Articular chondrocyte of knee joint (primary cell): ENCODE data around the gene STRN. TPM values are rescaled to one million over a fixed set of nuclear protein-coding genes. Genes with fewer than 3 reads are reported as not detected.

ENCODE experiments used
- small RNA-seq: library from RNA; depleted of rRNA; stranded (forward); fragments of <200 nt; gene quantifications from one replicate; pipeline ENCODE3, GENCODE V24; 2012
- total RNA-seq: library from RNA; depleted of rRNA; stranded (reverse); fragments of >200 nt; gene quantifications from 2 replicates; pipeline ENCODE4 v1.2.3, GENCODE V29; 2012

STRN gene, protein sequence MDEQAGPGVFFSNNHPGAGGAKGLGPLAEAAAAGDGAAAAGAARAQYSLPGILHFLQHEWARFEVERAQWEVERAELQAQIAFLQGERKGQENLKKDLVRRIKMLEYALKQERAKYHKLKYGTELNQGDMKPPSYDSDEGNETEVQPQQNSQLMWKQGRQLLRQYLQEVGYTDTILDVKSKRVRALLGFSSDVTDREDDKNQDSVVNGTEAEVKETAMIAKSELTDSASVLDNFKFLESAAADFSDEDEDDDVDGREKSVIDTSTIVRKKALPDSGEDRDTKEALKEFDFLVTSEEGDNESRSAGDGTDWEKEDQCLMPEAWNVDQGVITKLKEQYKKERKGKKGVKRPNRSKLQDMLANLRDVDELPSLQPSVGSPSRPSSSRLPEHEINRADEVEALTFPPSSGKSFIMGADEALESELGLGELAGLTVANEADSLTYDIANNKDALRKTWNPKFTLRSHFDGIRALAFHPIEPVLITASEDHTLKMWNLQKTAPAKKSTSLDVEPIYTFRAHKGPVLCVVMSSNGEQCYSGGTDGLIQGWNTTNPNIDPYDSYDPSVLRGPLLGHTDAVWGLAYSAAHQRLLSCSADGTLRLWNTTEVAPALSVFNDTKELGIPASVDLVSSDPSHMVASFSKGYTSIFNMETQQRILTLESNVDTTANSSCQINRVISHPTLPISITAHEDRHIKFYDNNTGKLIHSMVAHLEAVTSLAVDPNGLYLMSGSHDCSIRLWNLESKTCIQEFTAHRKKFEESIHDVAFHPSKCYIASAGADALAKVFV
- total RNA-seq: 25.7 and 26.0 TPM in 2 replicates

DNA sequence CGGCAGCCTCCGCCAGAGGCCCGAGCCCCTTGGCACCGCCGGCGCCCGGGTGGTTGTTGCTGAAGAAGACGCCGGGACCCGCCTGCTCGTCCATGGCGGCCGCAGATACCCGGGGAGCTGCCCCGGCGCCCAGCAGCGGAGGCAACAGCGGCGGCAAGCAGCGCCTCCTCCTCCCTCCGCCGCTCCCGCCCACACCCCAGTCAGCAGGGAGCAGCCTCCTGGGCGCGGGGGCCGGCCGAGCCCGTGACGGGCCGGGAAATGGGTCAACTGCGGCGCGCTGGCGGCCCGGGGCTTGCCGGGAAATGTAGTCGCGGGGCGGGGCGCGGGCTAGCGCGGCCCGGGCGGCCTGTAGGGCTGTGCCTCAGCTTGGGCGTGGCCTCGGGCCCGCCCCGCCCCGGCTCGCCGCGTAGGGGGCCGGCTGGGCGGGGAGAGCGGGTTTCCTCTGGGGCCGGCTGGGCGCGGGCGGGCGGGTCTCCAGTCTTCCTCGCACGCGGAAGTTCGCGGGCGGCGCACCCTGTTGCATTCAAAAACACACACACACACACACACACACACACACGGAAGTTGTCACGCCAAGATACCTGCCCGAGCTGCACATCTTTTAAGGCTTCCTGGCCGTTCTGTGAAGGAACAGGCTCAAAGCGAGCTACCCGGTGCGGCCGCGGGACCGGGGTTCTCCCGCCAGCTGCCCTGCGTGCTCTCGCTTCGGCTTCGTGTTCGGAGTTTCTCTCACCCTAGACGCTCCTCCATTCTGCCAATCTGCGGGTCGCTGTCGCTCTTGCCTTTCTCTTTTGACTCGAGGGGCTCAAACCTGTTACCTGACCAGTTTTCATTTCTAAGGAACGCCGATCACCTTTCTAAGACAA is at the start of gene STRN:
Gene STRN (minus strand): TSS at position 167 of the 866 bp plus-strand sequence. CDS start 73 bp downstream, at position 94.

Small RNA genes within 50 kb of the gene (small RNA-seq; reads per million reads assigned to genes)
- gene RNU6-577P: not detected

Other genes with a start within 250 kb of the STRN start
- 29.9 and 30.6 TPM in 2 replicates for gene HEATR5B, start 117.8 kb upstream of the STRN start, total RNA-seq
- gene GPATCH11, start 118.0 kb upstream of the STRN start, total RNA-seq: 9.4 and 10.1 TPM in 2 replicates
- 60.1 and 60.3 TPM in 2 replicates for gene EIF2AK2, start 190.4 kb upstream of the STRN start, total RNA-seq
- gene SULT6B1, start 222.1 kb upstream of the STRN start, total RNA-seq: not detected in 2 replicates
- 27.5 and 27.7 TPM in 2 replicates for gene CEBPZOS, start 230.0 kb upstream of the STRN start, total RNA-seq